HFFc6 (cell line): ENCODE measurements around the gene GRIK5. TPM values are rescaled to one million over a fixed set of nuclear protein-coding genes. Genes with fewer than 3 reads are reported as not detected.

ENCODE experiments used
- DNase-seq: peaks from one replicate; pipeline ENCODE4 v3.0.0-alpha.2; 2018
- H3K27ac Mint-ChIP-seq: 2 replicates; pipeline ENCODE4 v1.8.0; 2020; ENCODE audit warnings: mild to moderate bottlenecking, mixed read lengths
- H3K27me3 Mint-ChIP-seq: 2 replicates; pipeline ENCODE4 v1.8.0; 2021; ENCODE audit warnings: mild to moderate bottlenecking, moderate library complexity, mixed read lengths; ENCODE audit not compliant: insufficient read depth
- H3K36me3 Mint-ChIP-seq: 2 replicates; pipeline ENCODE4 v1.8.0; 2021; ENCODE audit warnings: low read depth, mixed read lengths
- H3K4me1 Mint-ChIP-seq: 2 replicates; pipeline ENCODE4 v1.8.0; 2020; ENCODE audit warnings: low read depth, mixed read lengths
- H3K4me3 Mint-ChIP-seq: 2 replicates; pipeline ENCODE4 v1.8.0; 2020; ENCODE audit warnings: mild to moderate bottlenecking, moderate library complexity, mixed read lengths
- H3K9me3 Mint-ChIP-seq: 2 replicates; pipeline ENCODE4 v1.8.0; 2020; ENCODE audit warnings: mild to moderate bottlenecking, mixed read lengths
- total RNA-seq, 6 experiments: library from RNA; stranded (reverse); fragmentation: NEBNext Ultra II Directional; extraction: Animal tissue kit (Norgen Biotek cat#: 25700); gene quantifications; 2 replicates in 1 of 6; 3 replicates in 5 of 6; pipeline ENCODE4 v1.2.3, GENCODE V29; 2021
- TF ChIP-seq, protein P1 (sequence below): fragments of 200-600 bp; sonication (generic); IDR thresholded peaks from 2 replicates; pipeline ENCODE4 v1.5.0; 2021; ENCODE audit warnings: antibody characterized with exemption, mild to moderate bottlenecking

GRIK5 gene
- total RNA-seq, 6 experiments from 2014 or later: 0.07 to 0.19 (median 0.13) TPM; not detected in 1

DNA sequence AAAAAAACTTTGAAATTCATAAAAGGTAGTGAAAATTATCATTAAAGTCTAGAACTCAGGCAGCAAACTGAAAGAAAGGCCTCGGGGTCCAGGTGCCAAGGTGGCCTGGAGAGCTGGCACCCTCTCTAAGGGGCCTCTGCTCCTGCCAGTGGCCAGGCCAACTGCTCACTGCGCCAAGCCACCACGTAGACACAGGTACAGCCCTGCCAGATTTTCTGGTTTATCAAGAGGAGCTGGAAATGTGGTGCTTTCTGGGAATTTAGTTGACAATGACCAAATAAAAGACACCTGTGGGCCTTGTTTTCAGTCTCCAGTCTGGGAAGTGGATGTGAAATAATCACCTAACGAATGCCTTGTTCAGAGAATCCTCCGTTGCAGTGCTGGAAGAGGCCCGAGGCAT, 28.8 kb upstream of the GRIK5 start:
- peaks cover 8% of the 10 kb centered on the region for H3K4me1 Mint-ChIP-seq

GRCh38 chr19:42097461-42097860, 27.5 kb upstream of the GRIK5 start:
- Mint-ChIP-seq H3K9me3 (no peaks in the 10 kb centered on the region), H3K27ac (no peak overlapping the region), H3K36me3 (peaks cover 6% of the 10 kb centered on the region), H3K27me3 (no peaks in the 10 kb centered on the region; the same call in 1 of the 2 replicates), H3K4me1 (peaks cover 1% of the 10 kb centered on the region), H3K4me3 (no peak overlapping the region)
- no peak for DNase-seq
- TF ChIP-seq, protein P1, sequence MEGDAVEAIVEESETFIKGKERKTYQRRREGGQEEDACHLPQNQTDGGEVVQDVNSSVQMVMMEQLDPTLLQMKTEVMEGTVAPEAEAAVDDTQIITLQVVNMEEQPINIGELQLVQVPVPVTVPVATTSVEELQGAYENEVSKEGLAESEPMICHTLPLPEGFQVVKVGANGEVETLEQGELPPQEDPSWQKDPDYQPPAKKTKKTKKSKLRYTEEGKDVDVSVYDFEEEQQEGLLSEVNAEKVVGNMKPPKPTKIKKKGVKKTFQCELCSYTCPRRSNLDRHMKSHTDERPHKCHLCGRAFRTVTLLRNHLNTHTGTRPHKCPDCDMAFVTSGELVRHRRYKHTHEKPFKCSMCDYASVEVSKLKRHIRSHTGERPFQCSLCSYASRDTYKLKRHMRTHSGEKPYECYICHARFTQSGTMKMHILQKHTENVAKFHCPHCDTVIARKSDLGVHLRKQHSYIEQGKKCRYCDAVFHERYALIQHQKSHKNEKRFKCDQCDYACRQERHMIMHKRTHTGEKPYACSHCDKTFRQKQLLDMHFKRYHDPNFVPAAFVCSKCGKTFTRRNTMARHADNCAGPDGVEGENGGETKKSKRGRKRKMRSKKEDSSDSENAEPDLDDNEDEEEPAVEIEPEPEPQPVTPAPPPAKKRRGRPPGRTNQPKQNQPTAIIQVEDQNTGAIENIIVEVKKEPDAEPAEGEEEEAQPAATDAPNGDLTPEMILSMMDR: no peak

More for the DNA sequence above, 28.8 kb upstream of the GRIK5 start:
- TF ChIP-seq, protein P1: no peak
- no peaks in the 10 kb centered on the region for H3K9me3 Mint-ChIP-seq
- peaks cover 6% of the 10 kb centered on the region for H3K36me3 Mint-ChIP-seq
- DNase-seq: no peak
- H3K27ac Mint-ChIP-seq: no peak overlapping the region
- no peak overlapping the region for H3K4me3 Mint-ChIP-seq
- H3K27me3 Mint-ChIP-seq: no peaks in the 10 kb centered on the region; the same call in 1 of the 2 replicates

GRCh38 chr19:42096255-42096837, 26.3 kb upstream of the GRIK5 start:
- no peak for DNase-seq
- H3K27me3 Mint-ChIP-seq: no peaks in the 10 kb centered on the region; the same call in 1 of the 2 replicates
- no peak overlapping the region for H3K4me3 Mint-ChIP-seq
- H3K36me3 Mint-ChIP-seq: peaks cover 6% of the 10 kb centered on the region
- no peaks in the 10 kb centered on the region for H3K9me3 Mint-ChIP-seq
- peaks cover 10% of the 10 kb centered on the region for H3K4me1 Mint-ChIP-seq
- TF ChIP-seq, protein P1: no peak
- H3K27ac Mint-ChIP-seq: no peak overlapping the region

DNA sequence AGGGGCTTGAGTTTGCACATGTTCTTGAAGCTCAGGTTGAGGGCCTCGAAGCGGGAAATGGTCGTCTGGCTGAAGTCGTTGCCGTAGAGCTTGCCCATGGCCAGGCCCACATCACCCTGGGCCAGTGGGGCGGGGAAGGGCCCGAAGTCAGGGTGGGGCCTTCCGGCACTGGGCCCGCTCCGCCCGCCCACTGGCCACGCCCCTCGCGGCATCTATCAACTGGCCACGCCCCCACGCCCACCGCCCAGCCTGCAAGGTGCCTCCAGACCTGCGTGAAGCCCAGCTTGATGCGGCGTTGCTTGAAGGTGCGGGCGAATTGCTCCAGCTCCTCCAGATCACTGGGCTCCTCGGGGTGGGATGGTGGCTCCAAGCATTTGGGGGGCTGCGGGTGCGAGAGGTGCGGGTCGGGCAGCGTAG, 25.8 kb upstream of the GRIK5 start:
- DNase-seq: no peak
- TF ChIP-seq, protein P1: no peak
- Mint-ChIP-seq H3K27me3 (no peaks in the 10 kb centered on the region; the same call in 1 of the 2 replicates), H3K4me3 (no peak overlapping the region), H3K4me1 (peaks cover 10% of the 10 kb centered on the region), H3K36me3 (peaks cover 6% of the 10 kb centered on the region), H3K9me3 (no peaks in the 10 kb centered on the region), H3K27ac (no peak overlapping the region)

- no peaks in the 10 kb centered on the region; the same call in 1 of the 2 replicates for H3K27me3 Mint-ChIP-seq
- H3K9me3 Mint-ChIP-seq: no peaks in the 10 kb centered on the region
- no peak overlapping the region for H3K27ac Mint-ChIP-seq
- no peak for DNase-seq
- H3K36me3 Mint-ChIP-seq: peaks cover 6% of the 10 kb centered on the region
- peaks cover 10% of the 10 kb centered on the region for H3K4me1 Mint-ChIP-seq
- no peak overlapping the region for H3K4me3 Mint-ChIP-seq
- TF ChIP-seq, protein P1: no peak
These were observed 25.3 kb upstream of the GRIK5 start for GRCh38 chr19:42095142-42095813.
